RWPE2 (cell line): Measurements from ENCODE around the gene MXRA5.
"Not testable (repeated sequence)": the region's sequence is repeated elsewhere in the genome, so short reads cannot be mapped to it uniquely, and the experiment has no call there.

Experiments used
- ATAC-seq: fragments of 200-7000 bp; cut with Tn5 transposase; 3 replicates; pipeline ENCODE4 v1.9.1; 2021; ENCODE audit warnings: low read depth
- DNase-seq: peaks from one replicate; pipeline ENCODE4 v3.0.0-alpha.2; 2020; ENCODE audit warnings: low spot score
- H3K27ac ChIP-seq: fragments of 450-650 bp; 2 replicates; pipeline ENCODE4 v1.5.1; 2017; ENCODE audit warnings: mild to moderate bottlenecking; ENCODE audit not compliant: poor library complexity, severe bottlenecking
- H3K27me3 ChIP-seq: fragments of 250-450 bp; sonication (Bioruptor Pico); 2 replicates; pipeline ENCODE4 v1.5.1; 2021; ENCODE audit warnings: mild to moderate bottlenecking, moderate library complexity; ENCODE audit not compliant: insufficient read depth, poor library complexity, severe bottlenecking
- H3K36me3 ChIP-seq: fragments of 250-450 bp; sonication (Bioruptor Pico); 2 replicates; pipeline ENCODE4 v1.5.1; 2020; ENCODE audit warnings: low read depth, mild to moderate bottlenecking, moderate library complexity
- H3K4me1 ChIP-seq: fragments of 250-450 bp; sonication (Bioruptor Pico); 2 replicates; pipeline ENCODE4 v1.5.1; 2021; ENCODE audit warnings: mild to moderate bottlenecking, moderate library complexity; ENCODE audit not compliant: insufficient read depth, poor library complexity, severe bottlenecking
- H3K4me3 ChIP-seq: fragments of 250-450 bp; sonication (Bioruptor Pico); 2 replicates; pipeline ENCODE4 v1.5.1; 2021; ENCODE audit warnings: mild to moderate bottlenecking, moderate library complexity; ENCODE audit not compliant: severe bottlenecking
- H3K9me3 ChIP-seq: fragments of 250-450 bp; sonication (Bioruptor Pico); 2 replicates; pipeline ENCODE4 v1.5.1; 2021; ENCODE audit warnings: mild to moderate bottlenecking, moderate library complexity; ENCODE audit not compliant: severe bottlenecking
- TF ChIP-seq, protein P1 (sequence below): fragments of 450-650 bp; IDR thresholded peaks from one replicate; pipeline ENCODE4 v1.5.1; 2017; ENCODE audit warnings: mild to moderate bottlenecking, moderate library complexity; ENCODE audit not compliant: poor library complexity, severe bottlenecking

Gene MXRA5

DNA sequence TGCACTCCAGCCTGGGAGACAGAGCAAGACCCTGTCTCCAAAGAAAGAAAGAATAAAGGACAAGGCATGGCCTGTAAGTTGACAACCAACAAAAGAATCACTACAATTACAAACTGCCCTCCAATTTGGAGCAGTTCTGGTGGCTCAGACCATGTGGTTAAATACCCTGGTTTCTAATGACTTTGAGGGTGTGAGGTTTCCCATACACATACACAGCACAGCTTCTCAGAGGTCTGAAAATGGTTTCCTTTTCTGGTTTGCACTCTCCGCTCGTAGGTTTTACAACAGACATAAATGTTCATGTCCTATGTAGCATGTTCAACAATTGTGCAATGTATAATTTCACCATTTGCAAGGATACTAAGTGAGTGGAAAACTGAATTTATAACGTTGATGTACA is 34.2 kb upstream of the MXRA5 start:
- H3K9me3 ChIP-seq: no peaks in the 10 kb centered on the region
- no peak overlapping the region for H3K27ac ChIP-seq
- H3K27me3 ChIP-seq: no peaks in the 10 kb centered on the region
- no peak overlapping the region for H3K4me3 ChIP-seq
- ATAC-seq: no peak
- no peak for DNase-seq
- TF ChIP-seq, protein P1, sequence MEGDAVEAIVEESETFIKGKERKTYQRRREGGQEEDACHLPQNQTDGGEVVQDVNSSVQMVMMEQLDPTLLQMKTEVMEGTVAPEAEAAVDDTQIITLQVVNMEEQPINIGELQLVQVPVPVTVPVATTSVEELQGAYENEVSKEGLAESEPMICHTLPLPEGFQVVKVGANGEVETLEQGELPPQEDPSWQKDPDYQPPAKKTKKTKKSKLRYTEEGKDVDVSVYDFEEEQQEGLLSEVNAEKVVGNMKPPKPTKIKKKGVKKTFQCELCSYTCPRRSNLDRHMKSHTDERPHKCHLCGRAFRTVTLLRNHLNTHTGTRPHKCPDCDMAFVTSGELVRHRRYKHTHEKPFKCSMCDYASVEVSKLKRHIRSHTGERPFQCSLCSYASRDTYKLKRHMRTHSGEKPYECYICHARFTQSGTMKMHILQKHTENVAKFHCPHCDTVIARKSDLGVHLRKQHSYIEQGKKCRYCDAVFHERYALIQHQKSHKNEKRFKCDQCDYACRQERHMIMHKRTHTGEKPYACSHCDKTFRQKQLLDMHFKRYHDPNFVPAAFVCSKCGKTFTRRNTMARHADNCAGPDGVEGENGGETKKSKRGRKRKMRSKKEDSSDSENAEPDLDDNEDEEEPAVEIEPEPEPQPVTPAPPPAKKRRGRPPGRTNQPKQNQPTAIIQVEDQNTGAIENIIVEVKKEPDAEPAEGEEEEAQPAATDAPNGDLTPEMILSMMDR: no peak
- no peaks in the 10 kb centered on the region for H3K4me1 ChIP-seq
- H3K36me3 ChIP-seq: no peaks in the 10 kb centered on the region

GRCh38 chrX:3379111-3379510 is 32.7 kb upstream of the MXRA5 start:
- TF ChIP-seq, protein P1: no peak
- H3K4me1 ChIP-seq: no peaks in the 10 kb centered on the region
- H3K4me3 ChIP-seq: no peak overlapping the region
- ATAC-seq (no peak), DNase-seq (no peak)
- no peaks in the 10 kb centered on the region for H3K9me3 ChIP-seq
- H3K27me3 ChIP-seq: no peaks in the 10 kb centered on the region
- H3K27ac ChIP-seq: no peak overlapping the region
- no peaks in the 10 kb centered on the region for H3K36me3 ChIP-seq

- no peaks in the 10 kb centered on the region for H3K4me1 ChIP-seq
- no peaks in the 10 kb centered on the region for H3K36me3 ChIP-seq
- H3K27ac ChIP-seq: no peak overlapping the region
- no peak overlapping the region for H3K4me3 ChIP-seq
- ATAC-seq: no peak
- TF ChIP-seq, protein P1: no peak
- no peaks in the 10 kb centered on the region for H3K9me3 ChIP-seq
- no peak for DNase-seq
- H3K27me3 ChIP-seq: no peaks in the 10 kb centered on the region
Observed at GRCh38 chrX:3378156-3378555, 31.7 kb upstream of the MXRA5 start.

GRCh38 chrX:3377560-3377959 is 31.1 kb upstream of the MXRA5 start:
- Histone ChIP-seq H3K27ac (no peak overlapping the region), H3K36me3 (no peaks in the 10 kb centered on the region), H3K27me3 (no peaks in the 10 kb centered on the region), H3K9me3 (no peaks in the 10 kb centered on the region), H3K4me1 (no peaks in the 10 kb centered on the region), H3K4me3 (no peak overlapping the region)
- ATAC-seq (no peak), DNase-seq (no peak)
- TF ChIP-seq, protein P1: no peak

GRCh38 chrX:3375878-3376508 is 29.5 kb upstream of the MXRA5 start:
- H3K27me3 ChIP-seq, H3K27ac ChIP-seq, H3K4me1 ChIP-seq, H3K9me3 ChIP-seq, H3K4me3 ChIP-seq, ATAC-seq, DNase-seq, H3K36me3 ChIP-seq: not testable (repeated sequence)
